WTC11 (cell line): ENCODE results near the gene COL9A2. TPM values are rescaled to one million over a fixed set of nuclear protein-coding genes. Genes with fewer than 3 reads are reported as not detected.

Experiments
- ATAC-seq: fragments of 200-7000 bp; cut with Tn5 transposase; 2 replicates; pipeline ENCODE4 v1.10.0; 2021; ENCODE audit warnings: mild to moderate bottlenecking, moderate library complexity
- CTCF ChIA-PET: fragments of 300-600 bp; sonication (Branson Sonifier 250); formaldehyde crosslinking; loops from one replicate; lab custom pipeline; 2021; ENCODE audit warnings: antibody characterized with exemption; lab: Charles Lee
- POLR2A ChIA-PET: fragments of 350-600 bp; sonication (Branson Sonifier 250); formaldehyde crosslinking; loops from one replicate; lab custom pipeline; 2021; ENCODE audit warnings: antibody characterized with exemption; lab: Charles Lee
- DNase-seq: peaks from one replicate; pipeline ENCODE4 v3.0.0; 2021; ENCODE audit warnings: low spot score
- H3K27ac Mint-ChIP-seq: 2 replicates; pipeline ENCODE4 v1.8.0; 2021; ENCODE audit warnings: mixed read lengths
- H3K27me3 Mint-ChIP-seq: 2 replicates; pipeline ENCODE4 v1.8.0; 2021; ENCODE audit warnings: low read depth, mild to moderate bottlenecking, moderate library complexity, mixed read lengths
- H3K36me3 Mint-ChIP-seq: 2 replicates; pipeline ENCODE4 v1.8.0; 2021; ENCODE audit warnings: mixed read lengths
- H3K4me1 Mint-ChIP-seq: 2 replicates; pipeline ENCODE4 v1.8.0; 2022; ENCODE audit warnings: mixed read lengths
- H3K4me3 Mint-ChIP-seq: 2 replicates; pipeline ENCODE4 v1.8.0; 2021; ENCODE audit warnings: mild to moderate bottlenecking, moderate library complexity, mixed read lengths
- H3K9me3 Mint-ChIP-seq: 2 replicates; pipeline ENCODE4 v1.8.0; 2021; ENCODE audit warnings: mixed read lengths
- ARID4B ChIP-seq: sonication (generic); formaldehyde crosslinking; IDR thresholded peaks from 2 replicates; pipeline ENCODE4 v1.8.0; 2023; ENCODE audit warnings: missing genetic modification reagents, mild to moderate bottlenecking, borderline replicate concordance
- ATF2 ChIP-seq: sonication (generic); formaldehyde crosslinking; IDR thresholded peaks from 2 replicates; pipeline ENCODE4 v1.8.1; 2022; ENCODE audit warnings: low read depth, missing genetic modification reagents, borderline replicate concordance
- ATF6 ChIP-seq: sonication (generic); formaldehyde crosslinking; IDR thresholded peaks from 2 replicates; pipeline ENCODE4 v1.8.1; 2023; ENCODE audit warnings: mild to moderate bottlenecking, missing genetic modification reagents
- CREB1 ChIP-seq: sonication (generic); formaldehyde crosslinking; IDR thresholded peaks from 2 replicates; pipeline ENCODE4 v1.8.0; 2023; ENCODE audit warnings: mild to moderate bottlenecking, missing genetic modification reagents
- CREM ChIP-seq: sonication (generic); formaldehyde crosslinking; IDR thresholded peaks from 2 replicates; pipeline ENCODE4 v1.8.1; 2022; ENCODE audit warnings: mild to moderate bottlenecking, missing genetic modification reagents, moderate library complexity
- E2F4 ChIP-seq: sonication (generic); formaldehyde crosslinking; IDR thresholded peaks from 2 replicates; pipeline ENCODE4 v1.8.1; 2022; ENCODE audit warnings: low read depth, mild to moderate bottlenecking, moderate library complexity, missing genetic modification reagents, borderline replicate concordance
- EMX1 ChIP-seq: fragments of 250-450 bp; sonication (Bioruptor Pico); IDR thresholded peaks from 2 replicates; pipeline ENCODE4 v1.8.0; 2021; ENCODE audit warnings: mild to moderate bottlenecking
- ERG ChIP-seq: fragments of 250-450 bp; sonication (Bioruptor Pico); IDR thresholded peaks from 2 replicates; pipeline ENCODE4 v1.8.0; 2021; ENCODE audit warnings: mild to moderate bottlenecking
- GABPB1 ChIP-seq: sonication (generic); formaldehyde crosslinking; IDR thresholded peaks from 2 replicates; pipeline ENCODE4 v1.8.1; 2023; ENCODE audit warnings: mild to moderate bottlenecking, missing genetic modification reagents
- GTF2I ChIP-seq: fragments of 250-450 bp; sonication (Bioruptor Pico); conservative IDR thresholded peaks from 2 replicates; pipeline ENCODE4 v1.4.0; 2021; ENCODE audit warnings: mild to moderate bottlenecking
- MXD4 ChIP-seq: fragments of 250-450 bp; sonication (Bioruptor Pico); IDR thresholded peaks from 2 replicates; pipeline ENCODE4 v1.8.0; 2021; ENCODE audit warnings: mild to moderate bottlenecking, moderate library complexity, borderline replicate concordance
- NFATC4 ChIP-seq: fragments of 250-450 bp; sonication (Bioruptor Pico); IDR thresholded peaks from 2 replicates; pipeline ENCODE4 v1.9.0; 2021; ENCODE audit warnings: mild to moderate bottlenecking
- SMAD4 ChIP-seq: sonication (generic); formaldehyde crosslinking; IDR thresholded peaks from 2 replicates; pipeline ENCODE4 v1.8.0; 2022; ENCODE audit warnings: mild to moderate bottlenecking, missing genetic modification reagents
- SP1 ChIP-seq: sonication (generic); formaldehyde crosslinking; conservative IDR thresholded peaks from 2 replicates; pipeline ENCODE4 v1.8.1; 2022; ENCODE audit warnings: missing genetic modification reagents
- TEAD1 ChIP-seq: sonication (generic); formaldehyde crosslinking; IDR thresholded peaks from 2 replicates; pipeline ENCODE4 v1.8.0; 2022; ENCODE audit warnings: mild to moderate bottlenecking, missing genetic modification reagents
- TP53 ChIP-seq: sonication (generic); formaldehyde crosslinking; IDR thresholded peaks from 2 replicates; pipeline ENCODE4 v1.8.1; 2023; ENCODE audit warnings: mild to moderate bottlenecking, missing genetic modification reagents
- ZNF138 ChIP-seq: sonication (generic); formaldehyde crosslinking; conservative IDR thresholded peaks from 2 replicates; pipeline ENCODE4 v1.8.1; 2022; ENCODE audit warnings: mild to moderate bottlenecking, moderate library complexity, missing genetic modification reagents
- ZNF263 ChIP-seq: sonication (generic); formaldehyde crosslinking; IDR thresholded peaks from 2 replicates; pipeline ENCODE4 v1.8.1; 2022; ENCODE audit warnings: low read depth, mild to moderate bottlenecking, moderate library complexity, missing genetic modification reagents
- ZNF396 ChIP-seq: fragments of 250-450 bp; sonication (Bioruptor Pico); IDR thresholded peaks from 2 replicates; pipeline ENCODE4 v1.8.0; 2021; ENCODE audit warnings: mild to moderate bottlenecking, moderate library complexity, borderline replicate concordance
- ZNF532 ChIP-seq: fragments of 250-450 bp; sonication (Bioruptor Pico); IDR thresholded peaks from 2 replicates; pipeline ENCODE4 v1.9.0; 2021; ENCODE audit warnings: mild to moderate bottlenecking, borderline replicate concordance
- total RNA-seq: library from RNA; stranded (reverse); gene quantifications from 3 replicates; pipeline ENCODE4 v1.2.3, GENCODE V29; 2021

Gene COL9A2
- total RNA-seq, 1 experiment from 2014 or later, result 4.7 TPM

DNA sequence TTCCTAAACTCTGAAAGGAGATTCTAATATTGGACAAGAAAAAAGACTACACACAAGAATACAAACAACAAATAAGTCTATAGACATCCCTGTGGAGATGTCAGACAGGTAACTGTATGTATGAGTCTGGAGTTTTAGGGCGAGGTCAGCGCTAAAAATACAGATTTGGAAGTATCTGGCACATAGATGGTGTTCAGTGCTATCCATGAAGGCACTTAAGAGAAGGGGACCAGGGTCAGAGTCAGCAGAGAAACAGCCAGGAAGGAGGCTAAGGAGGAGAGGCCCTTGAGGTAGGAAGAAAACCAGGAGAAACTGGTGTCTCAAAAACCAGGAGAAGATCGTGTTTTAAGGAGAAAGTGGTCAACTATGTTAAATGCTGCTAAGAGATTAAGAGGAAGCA lies 41.0 kb downstream of the COL9A2 start:
- no peak for DNase-seq
- Mint-ChIP-seq H3K9me3 (no peaks in the 10 kb centered on the region), H3K27ac (peak overlapping the region; percentile 85), H3K4me1 (no peaks in the 10 kb centered on the region; the same call in 1 of the 2 replicates), H3K4me3 (no peak overlapping the region), H3K36me3 (peaks cover 20% of the 10 kb centered on the region), H3K27me3 (no peaks in the 10 kb centered on the region)
- TF ChIP-seq ERG (CRISPR knock-in tag) (no peak), ZNF396 (CRISPR knock-in tag) (no peak), SMAD4 (no peak), ARID4B (CRISPR knock-in tag) (no peak), TEAD1 (CRISPR knock-in tag) (no peak), ZNF532 (CRISPR knock-in tag) (no peak), TP53 (CRISPR knock-in tag) (no peak), ZNF138 (CRISPR knock-in tag) (no peak), EMX1 (CRISPR knock-in tag) (no peak), E2F4 (CRISPR knock-in tag) (no peak)
- ChIA-PET POLR2A (no interaction called here), CTCF (interaction anchor here (1.1 kb wide), 1 partner anchor 39 kb away, joined by 4 read pairs; no protein-coding TSS in a partner anchor)
- ATAC-seq, result no peak

DNA sequence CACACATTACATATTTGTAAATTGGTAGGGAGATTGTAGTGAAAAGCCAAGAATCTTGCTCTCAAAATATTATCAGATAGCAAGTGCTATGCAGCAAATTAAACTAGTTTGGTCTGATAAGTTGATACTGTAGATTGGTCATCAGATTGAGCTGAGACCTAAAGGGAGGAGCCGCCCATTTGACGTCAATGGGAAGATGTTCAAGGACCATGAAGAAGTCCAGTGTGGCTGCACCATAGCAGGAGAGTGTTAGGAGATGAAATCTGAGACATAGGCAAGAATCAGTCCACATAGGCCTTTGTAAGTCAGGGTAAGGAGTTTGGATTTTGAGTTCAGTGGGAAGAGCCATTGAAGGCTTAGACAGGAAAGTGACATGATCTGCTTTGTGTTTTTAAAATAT lies 42.8 kb downstream of the COL9A2 start:
- Mint-ChIP-seq H3K4me3 (no peak overlapping the region), H3K27me3 (no peaks in the 10 kb centered on the region), H3K36me3 (peaks cover 25% of the 10 kb centered on the region), H3K4me1 (no peaks in the 10 kb centered on the region; the same call in 1 of the 2 replicates), H3K27ac (no peak overlapping the region), H3K9me3 (no peaks in the 10 kb centered on the region)
- ChIA-PET CTCF (interaction anchor here (1.4 kb wide), 1 partner anchor 40 kb away, joined by 4 read pairs; no protein-coding TSS in a partner anchor), POLR2A (no interaction called here)
- ATAC-seq, result no peak
- DNase-seq, result no peak
- TF ChIP-seq GTF2I (CRISPR knock-in tag) (no peak), EMX1 (CRISPR knock-in tag) (no peak), NFATC4 (CRISPR knock-in tag) (no peak), CREM (CRISPR knock-in tag) (no peak), MXD4 (CRISPR knock-in tag) (no peak), CREB1 (CRISPR knock-in tag) (no peak), SP1 (CRISPR knock-in tag) (no peak), ATF2 (CRISPR knock-in tag) (no peak), ATF6 (no peak), ZNF263 (CRISPR knock-in tag) (no peak), GABPB1 (no peak)
